ENCODE data around the gene HECTD1.

- no peak for TF ChIP-seq POLR2A (IDR thresholded peaks at IDR 0.05; ENCODE audit: low read length)
- no peak for TF ChIP-seq GATA1 (IDR thresholded peaks at IDR 0.05; ENCODE audit: low read depth, low read length)
Observed at GRCh38 chr14:31230573-31230958, 23.0 kb upstream of the HECTD1 start.
